Astrocyte of the hippocampus (primary cell): ENCODE data around the gene SERPING1.

Source experiments
- DNase-seq: peaks from one replicate; pipeline ENCODE4 v3.0.0; 2011; ENCODE audit warnings: low read depth, low spot score

SERPING1 gene

DNA sequence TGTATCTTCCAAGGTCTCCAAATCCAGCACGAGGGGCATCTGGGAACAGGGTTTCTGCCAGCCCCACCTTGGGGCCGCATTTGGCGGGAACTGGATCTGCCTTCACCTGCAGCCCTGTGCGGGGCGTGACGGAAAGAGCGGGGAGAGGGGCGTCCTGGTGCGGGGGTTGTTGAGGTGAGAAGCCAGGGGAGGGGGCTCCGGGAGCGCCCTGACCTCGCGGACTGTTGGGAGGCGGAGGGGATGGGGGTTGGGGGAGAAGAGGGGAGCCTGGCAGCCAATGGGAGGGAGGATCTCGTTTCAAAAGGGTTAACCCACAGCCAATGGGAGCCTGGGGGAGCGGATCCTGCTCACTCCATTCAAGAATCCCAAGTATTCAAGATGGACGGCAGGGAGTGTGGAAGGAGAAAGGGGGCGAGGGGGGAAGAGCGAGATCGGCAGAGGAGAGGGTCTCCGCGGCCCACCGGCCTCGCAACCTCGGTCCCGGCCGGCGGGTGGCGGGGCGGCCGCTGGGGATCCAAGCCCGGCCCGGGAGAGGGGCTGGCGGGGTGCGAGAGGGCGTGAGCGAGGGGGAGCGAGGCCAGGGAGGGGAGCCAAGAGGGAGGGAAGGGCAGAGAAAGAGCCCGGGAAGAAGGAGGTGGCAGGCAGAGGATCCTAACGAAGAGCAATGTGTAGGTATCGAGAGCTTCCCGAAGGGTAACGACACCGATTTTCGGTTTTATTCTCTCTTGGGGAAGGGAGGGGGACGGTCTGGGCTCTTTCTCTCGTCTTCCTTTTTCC, 40.7 kb downstream of the SERPING1 start:
- peak; percentile 93 for DNase-seq

DNA sequence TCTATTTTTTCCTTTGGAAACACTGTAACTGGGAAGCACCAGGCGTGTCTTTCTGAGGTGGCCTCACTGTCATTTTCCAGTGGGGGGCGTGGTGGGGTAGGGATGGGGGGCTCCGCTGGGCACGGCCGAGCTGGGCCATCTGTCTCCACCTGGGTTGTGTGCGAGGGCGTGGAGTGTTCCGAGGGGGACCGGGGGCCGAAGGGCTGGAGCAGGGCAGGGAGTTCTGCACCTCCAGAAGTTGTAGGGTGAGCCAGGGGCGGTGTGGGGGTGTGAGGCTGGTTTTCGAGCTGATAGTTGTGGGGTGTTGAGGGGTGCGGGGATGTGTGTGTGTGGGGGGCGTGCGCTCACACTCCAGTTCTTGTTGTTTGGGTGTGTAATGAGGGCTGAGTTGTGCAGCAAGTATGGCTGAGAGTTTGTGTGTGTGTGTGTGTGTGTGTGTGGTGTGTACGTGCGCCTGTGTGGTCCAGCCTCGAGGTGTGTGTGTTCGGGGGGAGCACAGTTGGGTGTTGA, 41.4 kb downstream of the SERPING1 start:
- DNase-seq, result no peak

DNA sequence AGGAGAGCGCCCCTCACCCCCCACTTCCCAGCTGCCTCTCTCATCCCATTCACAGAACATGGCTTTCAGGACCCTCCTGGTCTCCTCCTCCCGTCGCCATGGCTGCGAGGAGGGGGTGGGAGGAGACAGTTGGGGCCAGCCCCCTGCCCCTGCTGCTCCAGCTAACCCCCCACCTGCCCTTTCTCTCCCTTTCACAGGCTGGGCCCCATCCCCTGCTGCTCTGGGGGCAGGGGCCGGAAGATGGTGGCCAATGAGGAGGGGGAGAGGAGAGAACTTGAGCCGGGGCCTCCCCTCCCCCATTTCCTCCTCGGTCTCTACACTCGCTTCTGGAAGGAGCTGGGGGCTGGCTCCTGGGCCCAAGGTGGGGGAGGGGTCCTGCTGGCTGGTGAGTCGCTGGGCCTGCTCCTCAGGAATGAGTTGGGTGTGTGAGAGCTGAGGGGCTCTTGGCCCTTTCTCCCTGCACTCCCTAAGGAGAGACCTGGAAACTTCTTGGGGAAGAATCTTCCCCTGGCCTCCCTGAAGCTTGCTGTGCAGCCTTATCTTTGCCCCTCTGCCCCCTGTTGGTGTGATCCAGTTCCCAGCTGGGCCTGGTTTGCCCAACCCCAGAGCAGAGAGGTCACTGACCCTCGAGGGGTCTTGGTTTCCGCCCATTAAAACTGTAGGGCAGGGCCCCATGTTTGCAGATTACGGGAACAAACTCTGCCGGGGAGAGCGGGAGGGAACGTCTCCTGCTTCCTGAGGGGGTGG, 42.0 kb downstream of the SERPING1 start:
- peak; percentile 79 for DNase-seq

DNA sequence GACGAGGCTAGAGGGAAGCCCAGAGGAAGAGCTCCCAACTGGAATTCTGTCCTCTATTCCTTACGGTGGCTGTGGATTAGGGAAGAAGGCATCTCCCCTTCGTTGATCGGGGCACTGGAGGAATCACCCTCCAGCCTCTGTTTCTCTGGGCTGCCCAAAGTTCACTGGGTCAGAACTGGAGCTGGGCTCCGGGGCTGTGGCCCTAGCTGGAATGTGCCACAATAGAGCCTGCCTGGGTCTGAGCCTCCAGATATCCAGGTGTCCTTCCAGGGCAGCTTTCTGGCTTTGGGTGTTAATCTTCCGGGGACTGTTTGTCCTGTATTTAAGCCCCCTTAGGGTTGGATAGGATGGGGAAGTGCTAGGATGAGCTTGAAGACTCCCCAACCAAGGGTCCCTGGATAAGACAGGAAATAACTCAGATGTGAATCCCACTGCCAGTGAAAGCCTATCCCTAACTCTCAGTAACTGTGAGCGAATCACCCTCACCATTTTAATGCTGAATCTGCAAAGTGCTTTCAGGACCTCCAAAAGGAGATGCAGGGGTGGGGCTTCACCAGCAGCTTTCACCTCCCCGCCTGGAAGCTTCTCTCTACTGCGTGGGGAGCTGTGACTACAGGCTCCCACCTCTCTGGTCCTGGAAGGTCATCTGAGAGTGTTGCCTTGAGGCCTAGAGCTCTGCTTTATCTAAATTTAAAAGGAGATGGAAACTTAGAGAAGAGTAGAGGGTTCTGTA, 42.7 kb downstream of the SERPING1 start:
- DNase-seq, result no peak

DNA sequence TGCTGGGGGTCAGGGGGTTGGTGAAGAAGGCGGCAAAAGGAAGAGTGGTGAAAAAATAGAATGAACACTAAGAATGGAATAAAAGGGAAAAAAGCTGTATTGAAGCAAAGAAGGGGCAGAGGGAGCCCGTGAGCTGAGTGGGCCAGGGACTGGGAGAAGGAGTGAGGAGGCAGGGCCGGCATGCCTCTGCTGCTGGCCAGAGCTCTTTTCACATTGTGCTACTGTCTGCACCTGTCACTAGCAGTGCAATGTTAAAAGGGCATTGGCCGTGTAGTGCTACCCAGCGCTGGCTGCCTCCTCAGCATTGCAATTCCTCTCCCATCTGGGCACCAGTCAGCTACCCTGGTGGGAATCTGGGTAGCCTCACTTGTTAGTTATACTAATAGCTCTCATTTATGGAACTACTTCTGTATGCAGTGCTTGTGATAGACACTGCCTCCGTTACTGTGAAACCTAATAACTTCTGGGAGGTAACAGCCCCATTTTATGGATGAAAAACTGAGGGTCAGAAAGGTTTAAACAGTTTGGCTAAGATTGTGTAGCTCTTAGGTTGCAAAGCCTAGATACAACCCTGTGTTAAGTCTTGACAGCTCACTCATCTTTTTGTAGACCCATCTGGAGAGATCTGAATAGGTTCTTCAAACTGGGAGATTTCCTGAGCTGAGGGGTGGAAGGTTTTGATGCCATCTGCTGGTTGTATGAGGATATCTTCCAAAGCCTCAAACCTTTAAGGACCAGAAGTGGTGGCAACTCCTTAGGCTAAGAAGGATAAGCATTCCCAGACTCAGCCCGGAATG, 43.7 kb downstream of the SERPING1 start:
- peak; percentile 64 for DNase-seq

DNA sequence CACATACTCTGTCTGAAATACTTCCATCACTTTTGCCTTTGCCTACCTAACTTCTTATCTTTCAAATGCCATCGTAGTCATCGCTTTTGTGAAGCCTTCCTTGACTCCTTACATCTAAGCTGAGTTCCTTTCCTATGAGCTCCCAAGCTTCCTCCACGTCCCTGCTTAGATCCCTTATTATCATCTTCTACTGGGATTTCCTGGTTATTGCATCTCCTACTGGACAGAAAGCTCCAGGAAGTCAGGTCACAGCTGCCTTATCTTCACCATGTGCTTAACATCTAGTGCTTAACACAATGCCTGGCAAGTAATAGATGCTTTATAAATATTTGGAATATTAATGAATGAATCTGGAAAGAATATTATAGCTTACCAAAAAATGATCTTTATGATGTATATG, 46.3 kb downstream of the SERPING1 start:
- no peak for DNase-seq

DNA sequence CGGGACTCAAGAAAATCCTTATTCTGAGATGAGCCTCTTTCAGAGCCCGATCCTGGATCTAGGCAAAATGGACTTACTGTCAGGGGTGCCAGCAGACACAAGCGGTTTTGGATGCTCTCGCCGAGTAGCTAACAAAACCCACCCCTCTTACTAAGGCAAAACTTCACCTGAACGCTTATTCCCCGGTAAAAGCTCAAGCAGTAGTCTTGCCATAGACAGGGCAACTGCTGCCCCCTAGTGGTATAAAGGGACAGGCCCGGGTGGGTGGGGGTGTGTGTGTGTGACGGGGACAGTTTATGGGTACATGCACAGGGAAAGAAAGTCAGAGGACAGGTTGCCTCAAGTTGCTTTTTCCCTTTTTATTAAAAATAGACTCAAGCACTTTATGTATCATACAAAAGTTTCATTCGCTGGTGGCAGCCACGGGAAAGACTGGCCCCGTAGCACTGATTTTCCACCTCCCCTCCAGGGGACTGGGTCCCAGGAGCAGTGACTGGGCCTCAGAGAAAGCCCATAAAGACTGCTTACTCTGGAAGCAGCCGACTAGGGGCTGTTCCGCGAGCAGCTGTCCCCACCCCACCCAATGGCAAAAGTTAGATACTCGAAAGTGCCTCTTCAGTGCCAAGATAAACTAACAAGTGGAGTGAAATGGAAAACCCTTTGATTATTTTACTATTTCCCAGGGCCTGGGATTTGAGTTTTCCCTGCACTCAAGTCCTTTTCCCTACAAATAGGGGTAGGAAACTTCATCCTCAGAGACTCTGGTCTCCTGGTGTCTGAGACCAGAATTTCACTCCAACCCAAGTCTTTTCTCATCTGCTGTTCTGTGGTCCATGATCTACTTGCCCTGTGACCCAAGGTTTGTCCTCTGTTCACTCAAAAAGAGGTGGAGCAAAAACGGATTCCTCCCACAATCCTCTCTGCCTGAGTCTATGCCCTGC, 47.5 kb downstream of the SERPING1 start:
- peak; percentile 84 for DNase-seq

DNA sequence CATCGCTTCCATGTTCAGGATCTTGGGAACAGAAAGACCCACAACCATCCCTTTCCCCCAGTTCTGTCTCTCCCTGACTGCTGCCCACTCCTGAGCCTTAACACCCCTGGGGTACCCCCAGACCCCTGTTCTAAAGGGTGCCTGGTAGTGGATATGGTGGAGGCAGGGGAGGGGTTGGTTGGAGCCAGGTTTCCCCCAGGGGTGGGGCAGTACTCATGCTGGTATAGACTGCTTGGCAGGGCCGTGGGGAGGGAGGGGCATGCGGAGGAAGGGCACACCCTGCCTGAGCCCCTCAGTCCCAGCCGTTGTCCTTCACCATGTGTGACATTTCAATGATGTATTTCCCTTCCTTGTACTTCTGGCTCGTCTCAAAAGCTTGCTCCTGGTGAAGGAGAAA, 48.2 kb downstream of the SERPING1 start:
- DNase-seq, result no peak

DNA sequence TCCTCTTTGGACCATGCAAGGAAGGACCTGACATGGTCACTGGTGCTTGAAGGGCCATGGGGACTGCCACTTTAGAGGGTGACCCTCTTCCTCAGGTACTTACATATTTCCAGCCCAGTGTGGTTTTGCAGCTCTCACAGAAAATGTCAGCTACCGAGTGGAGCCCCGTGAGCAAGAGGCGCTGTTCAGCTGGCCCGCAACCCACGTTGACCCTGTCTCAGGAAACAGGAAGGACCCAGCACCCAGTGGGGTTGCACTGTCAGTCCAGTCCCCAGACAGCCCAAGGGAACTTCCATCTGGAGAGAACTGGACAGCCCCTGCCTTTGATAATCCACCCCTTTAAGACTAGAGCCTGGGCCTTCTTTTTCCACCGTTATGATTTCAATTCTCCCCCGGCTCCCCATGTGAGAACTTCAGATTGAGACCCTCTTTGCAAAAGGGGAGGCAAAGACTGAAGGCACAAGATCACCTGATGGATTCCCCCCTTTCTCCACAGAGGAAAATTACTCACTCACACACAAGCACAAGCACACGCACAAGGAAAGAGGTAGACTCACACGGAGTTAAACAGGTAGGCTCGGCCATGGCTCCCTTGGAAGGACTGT, 48.8 kb downstream of the SERPING1 start:
- DNase-seq, result no peak

DNA sequence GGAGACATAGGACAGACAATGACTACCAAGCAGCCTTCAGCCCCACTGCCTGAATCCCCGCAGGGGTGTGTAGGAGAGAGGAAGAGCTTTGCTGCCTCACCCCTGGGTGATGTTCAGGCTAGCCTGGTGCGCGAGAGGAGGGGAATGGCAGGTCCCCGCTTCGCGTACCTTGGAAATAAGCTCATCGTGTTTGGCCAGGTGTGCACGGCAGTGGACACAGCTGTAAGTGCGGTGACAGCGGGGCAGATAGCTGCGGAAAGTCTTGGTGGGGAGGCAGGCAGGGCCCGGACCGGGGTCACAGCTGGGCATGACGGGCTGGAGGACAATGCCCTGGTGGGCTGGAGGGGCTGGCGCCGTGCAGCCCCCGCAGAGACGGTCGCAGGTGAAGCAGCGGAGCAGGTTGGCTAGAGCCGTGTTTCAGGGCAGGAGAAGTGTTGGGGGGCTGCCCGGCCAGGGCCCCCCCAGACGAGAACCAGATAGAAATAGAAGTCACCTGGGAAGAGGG, 49.4 kb downstream of the SERPING1 start:
- DNase-seq, result peak; percentile 7

DNA sequence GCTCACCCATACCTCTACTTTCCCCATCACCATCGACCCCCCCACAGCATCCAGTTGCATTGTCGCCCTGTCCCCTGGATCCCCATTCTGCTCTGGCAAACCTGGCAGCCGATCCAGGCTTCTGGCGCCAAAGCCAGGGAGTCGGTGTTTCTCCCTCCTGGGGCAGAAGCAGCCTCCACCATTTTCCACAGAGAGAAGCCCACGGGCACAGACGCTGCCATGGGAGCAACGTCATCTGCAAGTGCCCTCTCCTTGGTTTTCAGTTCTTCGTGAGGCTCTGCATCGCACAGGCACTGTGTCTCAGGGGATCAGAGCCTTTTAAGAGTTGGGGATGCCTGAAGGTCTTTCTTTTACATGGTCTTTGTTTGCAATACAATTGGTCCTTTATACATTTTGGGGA, 49.9 kb downstream of the SERPING1 start:
- peak; percentile 33 for DNase-seq

DNA sequence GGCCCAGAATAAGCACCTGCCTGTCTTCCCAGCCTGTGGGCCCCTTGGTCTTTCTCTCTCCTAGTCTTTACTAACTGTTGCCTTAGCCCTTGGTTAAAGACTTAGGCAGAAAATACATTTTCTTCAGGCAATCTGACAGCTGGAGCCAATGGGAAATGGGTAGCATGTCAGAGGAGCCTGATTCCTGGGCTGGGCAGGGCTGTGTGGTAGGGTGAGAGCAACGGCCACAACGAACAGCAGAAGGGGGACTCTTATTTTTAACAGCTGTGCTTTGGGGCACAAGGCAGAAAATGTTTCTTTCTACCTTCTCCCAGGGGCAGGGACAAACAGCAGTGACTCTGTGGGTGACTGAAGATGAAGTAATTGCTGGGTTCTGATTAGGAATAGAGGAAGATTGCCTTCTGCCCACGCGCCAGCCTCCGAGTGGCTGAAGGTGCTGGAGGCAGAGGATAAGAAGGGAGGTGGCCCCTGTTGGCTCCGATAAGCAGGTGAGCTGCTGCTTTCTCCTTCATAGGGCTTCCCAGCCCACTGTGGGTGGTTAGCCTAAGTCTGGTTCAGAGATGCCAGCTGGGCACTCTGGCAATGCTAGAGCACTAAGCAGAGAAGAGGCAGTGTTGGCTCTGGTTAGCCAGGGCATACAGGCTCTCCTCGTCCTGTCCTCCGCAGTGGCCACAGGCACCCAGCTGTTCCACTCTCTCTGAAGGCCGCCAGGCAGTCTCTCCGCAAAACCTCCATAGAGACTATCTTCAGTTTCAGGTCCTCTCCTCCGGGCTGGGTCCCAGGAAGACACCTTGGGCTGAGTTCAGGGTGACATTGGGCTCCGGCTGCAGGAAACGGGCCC, 50.7 kb downstream of the SERPING1 start:
- peak; percentile 40 for DNase-seq

DNA sequence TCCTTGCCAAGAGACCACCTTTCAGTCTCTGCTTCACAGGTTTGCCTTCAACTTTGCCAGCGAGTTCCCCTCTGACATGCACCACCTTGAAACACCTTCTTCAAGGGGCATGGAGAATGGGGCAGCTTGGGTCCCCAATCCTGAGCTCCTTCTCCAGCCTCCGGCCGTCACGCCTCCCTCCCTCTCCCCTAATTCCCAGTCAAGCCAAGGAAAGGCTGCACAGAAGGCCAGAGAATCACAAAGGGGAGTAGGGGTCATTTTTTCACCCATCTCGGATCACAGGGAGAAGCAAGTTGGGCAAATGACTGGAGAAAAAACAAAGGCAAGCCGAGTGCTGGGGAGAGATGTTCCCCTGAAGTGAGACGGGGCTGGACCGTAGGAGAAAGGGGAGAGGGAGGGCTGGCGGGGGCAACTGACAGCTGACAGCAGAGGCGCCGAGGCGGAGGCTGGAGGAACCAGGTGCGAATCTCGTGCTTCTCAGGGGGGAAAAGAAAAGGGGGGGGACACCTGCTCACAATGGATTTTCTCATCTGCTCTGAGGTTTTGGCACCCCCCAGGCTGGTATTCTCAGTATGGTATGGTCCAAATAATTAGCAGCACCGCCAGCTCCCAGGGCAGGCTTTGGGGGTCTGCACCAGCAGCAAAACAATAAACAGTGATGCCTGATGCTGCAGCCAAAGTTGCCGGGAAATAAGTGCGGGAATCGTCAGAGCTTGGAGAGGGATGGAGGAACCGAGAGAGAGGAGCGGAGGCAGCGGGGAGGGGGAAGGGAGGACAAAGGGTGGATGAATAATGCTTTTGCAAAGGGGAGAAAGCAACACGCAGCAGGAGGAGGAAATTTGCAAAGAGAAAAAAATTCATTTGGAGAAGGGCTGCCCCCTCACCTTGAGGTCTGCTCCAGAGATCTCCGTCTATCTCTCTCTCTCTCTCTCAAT, 51.6 kb downstream of the SERPING1 start:
- peak; percentile 45 for DNase-seq

DNA sequence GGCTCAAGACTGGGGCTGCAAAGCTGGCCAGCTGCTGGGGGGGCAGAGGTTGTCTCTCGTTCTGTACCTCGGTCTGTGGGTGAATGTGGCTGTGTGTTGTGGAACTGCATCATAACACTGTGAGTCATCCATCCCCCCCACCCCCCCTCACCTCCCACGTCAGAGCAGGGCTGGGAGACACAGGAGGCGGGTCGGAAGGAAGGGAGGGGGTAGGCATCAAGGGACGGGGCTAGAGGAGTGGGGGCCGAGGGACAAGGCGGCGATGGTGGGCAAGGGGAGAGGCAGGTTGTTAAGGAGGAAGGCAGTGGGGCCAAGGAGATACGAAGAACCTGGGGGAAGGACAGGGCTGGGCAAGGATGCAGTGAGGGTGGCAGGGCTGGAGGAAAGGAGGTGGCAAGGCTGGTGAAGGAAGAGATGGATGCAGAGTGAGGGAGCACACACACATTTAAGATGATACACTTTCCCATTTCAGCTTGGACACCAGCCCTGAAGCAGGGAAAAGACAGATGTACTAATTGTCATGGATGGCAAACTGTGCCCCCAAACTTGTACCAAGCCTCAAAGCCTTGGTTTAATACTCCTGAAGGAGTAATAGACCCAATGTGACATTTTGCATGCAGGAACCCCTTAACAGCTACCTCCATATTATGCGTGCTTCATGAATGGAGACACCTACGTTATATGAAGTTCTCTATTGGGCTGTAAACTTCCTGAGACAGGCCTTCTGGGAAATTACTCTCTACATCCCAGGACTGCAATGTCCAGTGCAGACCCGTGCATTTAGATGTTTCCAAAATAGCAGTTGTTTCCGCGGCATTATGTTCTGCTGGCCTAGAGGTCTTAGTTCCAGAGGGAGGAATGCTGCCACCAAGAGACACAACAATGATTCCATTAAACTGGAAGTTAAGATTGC, 52.6 kb downstream of the SERPING1 start, which contains the start of gene YPEL4:
YPEL4 (minus strand) TSS at position 87 of the 913 bp plus-strand sequence. CDS start 2,805 bp downstream, outside the sequence.
- DNase-seq, result peak; percentile 90

DNA sequence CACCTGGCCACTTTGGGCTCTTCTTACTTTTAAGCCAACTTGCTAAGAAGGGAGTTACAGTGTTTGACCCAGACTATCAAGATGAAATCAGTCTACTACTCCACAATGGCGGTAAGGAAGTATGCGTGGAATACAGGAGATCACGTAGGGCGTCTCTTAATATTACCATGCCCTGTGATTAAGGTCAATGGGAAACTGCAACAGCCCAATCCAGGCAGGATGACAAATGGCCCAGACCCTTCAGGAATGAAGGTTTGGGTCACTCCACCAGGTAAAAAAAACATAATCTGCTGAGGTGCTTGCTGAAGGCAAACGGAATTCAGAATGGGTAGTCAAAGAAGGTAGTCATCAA, 53.2 kb downstream of the SERPING1 start:
- no peak for DNase-seq

DNA sequence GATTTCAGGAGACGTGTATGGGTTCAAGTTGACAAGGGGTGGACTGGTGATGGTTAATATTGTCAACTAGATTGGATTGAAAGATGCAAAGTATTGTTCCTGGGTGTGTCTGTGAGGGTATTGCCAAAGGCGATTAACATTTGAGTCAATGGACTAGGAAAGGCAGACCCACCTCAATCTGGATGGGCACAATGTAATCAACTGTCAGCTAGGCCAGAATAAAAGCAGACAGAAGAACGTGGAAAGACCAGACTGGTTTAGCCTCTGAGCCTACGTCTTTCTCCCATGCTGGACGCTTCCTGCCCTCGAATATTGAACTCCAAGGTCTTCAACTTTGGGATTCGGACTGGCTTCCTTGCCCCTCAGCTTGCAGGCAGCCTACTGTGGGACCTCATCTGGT, 53.9 kb downstream of the SERPING1 start:
- no peak for DNase-seq
